H1 (cell line): ENCODE measurements around the gene EGFR. TPM values are rescaled to one million over a fixed set of nuclear protein-coding genes. Genes with fewer than 3 reads are reported as not detected.

Experiments
- CTCF ChIA-PET: fragments of 300-600 bp; sonication (Branson Sonifier 250); formaldehyde crosslinking; loops from one replicate; lab custom pipeline; 2021; ENCODE audit not compliant: partially characterized antibody; lab: Charles Lee
- POLR2A ChIA-PET: fragments of 300-600 bp; sonication (Branson Sonifier 250); formaldehyde crosslinking; loops from one replicate; lab custom pipeline; 2021; ENCODE audit warnings: inconsistent platforms; ENCODE audit not compliant: partially characterized antibody; lab: Charles Lee
- DNase-seq, 2 experiments: peaks; one replicate each; pipeline versions ENCODE4 v3.0.0 to v3.0.0-alpha.2; 2010 to 2022; ENCODE audit warnings: low spot score in 2 of 2, low read depth in 1 of 2, mixed read lengths in 1 of 2
- FAIRE-seq: peaks from 2 replicates; lab custom pipeline; 2011; peaks lifted over from hg19 to GRCh38; lab: Jason Lieb, UNC
- H2AFZ ChIP-seq: 2 replicates; pipeline ENCODE4 v1.8.1; 2012; ENCODE audit warnings: low read length, inconsistent platforms
- H2AK5ac ChIP-seq: 2 replicates; pipeline ENCODE4 v1.6.1; 2013; ENCODE audit warnings: low read depth, low read length
- H2BK120ac ChIP-seq: replicated peaks from 2 replicates; pipeline ENCODE3; 2013; ENCODE audit warnings: low read depth, low read length, inconsistent platforms
- H2BK12ac ChIP-seq: 2 replicates; pipeline ENCODE4 v1.6.1; 2013; ENCODE audit warnings: low read depth, low read length
- H2BK15ac ChIP-seq: 2 replicates; pipeline ENCODE4 v1.6.1; 2013; ENCODE audit warnings: low read length
- H2BK20ac ChIP-seq: 2 replicates; pipeline ENCODE4 v1.6.1; 2013; ENCODE audit warnings: low read length
- H2BK5ac ChIP-seq: 2 replicates; pipeline ENCODE4 v1.6.1; 2013; ENCODE audit warnings: low read depth, low read length
- H3K14ac ChIP-seq: 2 replicates; pipeline ENCODE4 v1.6.1; 2013; ENCODE audit warnings: inconsistent platforms; ENCODE audit not compliant: insufficient read length
- H3K18ac ChIP-seq: 2 replicates; pipeline ENCODE4 v1.6.1; 2013; ENCODE audit warnings: low read length; ENCODE audit errors: extremely low read depth
- H3K23ac ChIP-seq: 2 replicates; pipeline ENCODE4 v1.6.1; 2013; ENCODE audit warnings: inconsistent platforms; ENCODE audit not compliant: insufficient read length
- H3K23me2 ChIP-seq: 2 replicates; pipeline ENCODE4 v1.6.1; 2013; ENCODE audit warnings: low read depth, low read length
- H3K27ac ChIP-seq: 2 replicates; pipeline ENCODE4 v1.6.1; 2011; ENCODE audit warnings: low read depth, low read length, inconsistent platforms
- H3K27me3 ChIP-seq, 4 experiments: replicated peaks in 1 of 4; 1 replicate in 1 of 4; 2 replicates in 3 of 4; pipeline versions ENCODE4 v1.6.1 to v1.8.1; 2011 to 2013; ENCODE audit warnings: low read length in 3 of 4, mild to moderate bottlenecking in 3 of 4, inconsistent platforms in 2 of 4, mixed read lengths in 2 of 4, moderate library complexity in 1 of 4; ENCODE audit not compliant: control insufficient read depth in 3 of 4, insufficient read depth in 3 of 4; ENCODE audit errors: extremely low read depth in 1 of 4
- H3K36me3 ChIP-seq, 4 experiments: 2 replicates each; pipeline versions ENCODE4 v1.6.1 to v1.8.1; 2011 to 2013; ENCODE audit warnings: mild to moderate bottlenecking in 4 of 4, low read length in 3 of 4, moderate library complexity in 2 of 4, control low read depth in 1 of 4, inconsistent platforms in 1 of 4; ENCODE audit not compliant: insufficient read depth in 4 of 4, control insufficient read depth in 2 of 4
- H3K4ac ChIP-seq: replicated peaks from 2 replicates; pipeline ENCODE3; 2013; ENCODE audit warnings: low read length, low read depth, mixed read lengths, inconsistent platforms; ENCODE audit not compliant: insufficient read length
- H3K4me1 ChIP-seq, 4 experiments: replicated peaks in 1 of 4; 1 replicate in 1 of 4; 2 replicates in 3 of 4; pipeline versions ENCODE4 v1.6.1 to v1.8.1; 2011 to 2013; ENCODE audit warnings: low read length in 3 of 4, inconsistent platforms in 2 of 4, mixed read lengths in 1 of 4; ENCODE audit not compliant: insufficient read depth in 4 of 4, control insufficient read depth in 3 of 4
- H3K4me2 ChIP-seq, 2 experiments: 2 replicates each; pipeline versions ENCODE4 v1.6.1 to v1.8.1; 2011 to 2013; ENCODE audit warnings: low read depth in 2 of 2, low read length in 2 of 2, control low read depth in 1 of 2, inconsistent platforms in 1 of 2, mild to moderate bottlenecking in 1 of 2; ENCODE audit not compliant: insufficient read depth in 1 of 2
- H3K4me3 ChIP-seq, 4 experiments: fragments of 200-600, 300-600 bp in 1 of 4; sonication (generic), shearing (Covaris generic), sonication (Bioruptor Twin) in 1 of 4; 2 replicates each; pipeline versions ENCODE4 v1.5.1 to v1.8.1; 2011 to 2016; ENCODE audit warnings: low read length in 4 of 4, low read depth in 3 of 4, control low read depth in 2 of 4, inconsistent platforms in 2 of 4, mild to moderate bottlenecking in 2 of 4, mixed read lengths in 1 of 4, moderate library complexity in 1 of 4; ENCODE audit not compliant: insufficient read depth in 2 of 4; ENCODE audit errors: extremely low read depth in 1 of 4
- H3K56ac ChIP-seq: replicated peaks from 2 replicates; pipeline ENCODE3; 2013; ENCODE audit warnings: low read depth, mild to moderate bottlenecking, mixed read lengths, low read length, inconsistent platforms; ENCODE audit not compliant: insufficient read length
- H3K79me1 ChIP-seq: 2 replicates; pipeline ENCODE4 v1.6.1; 2013; ENCODE audit warnings: low read depth, low read length, control low read depth
- H3K79me2 ChIP-seq, 2 experiments: 2 replicates each; pipeline versions ENCODE4 v1.6.1 to v1.8.1; 2012 to 2013; ENCODE audit warnings: low read length in 2 of 2, mild to moderate bottlenecking in 2 of 2, inconsistent platforms in 1 of 2; ENCODE audit not compliant: insufficient read depth in 2 of 2, control insufficient read depth in 1 of 2
- H3K9ac ChIP-seq, 4 experiments: replicated peaks in 1 of 4; 1 replicate in 1 of 4; 2 replicates in 3 of 4; pipeline versions ENCODE4 v1.6.1 to v1.8.1; 2011 to 2013; ENCODE audit warnings: low read depth in 3 of 4, low read length in 3 of 4, control low read depth in 2 of 4, mild to moderate bottlenecking in 2 of 4, moderate library complexity in 2 of 4, inconsistent platforms in 1 of 4; ENCODE audit errors: extremely low read depth in 1 of 4
- H3K9me3 ChIP-seq, 2 experiments: 2 replicates each; pipeline versions ENCODE4 v1.6.1 to v1.8.1; 2012 to 2013; ENCODE audit warnings: mild to moderate bottlenecking in 2 of 2, moderate library complexity in 2 of 2, control low read depth in 1 of 2, inconsistent platforms in 1 of 2, low read depth in 1 of 2, low read length in 1 of 2, mixed read lengths in 1 of 2; ENCODE audit not compliant: insufficient read depth in 2 of 2
- H4K20me1 ChIP-seq, 2 experiments: replicated peaks in 1 of 2; 2 replicates each; pipeline versions ENCODE3 to v1.8.1; 2011 to 2013; ENCODE audit warnings: inconsistent platforms in 2 of 2, low read length in 2 of 2, mild to moderate bottlenecking in 1 of 2; ENCODE audit not compliant: insufficient read depth in 2 of 2, control insufficient read depth in 1 of 2
- H4K5ac ChIP-seq: 2 replicates; pipeline ENCODE4 v1.6.1; 2013; ENCODE audit warnings: low read length, low read depth, mixed read lengths, inconsistent platforms; ENCODE audit not compliant: insufficient read length
- H4K8ac ChIP-seq: 2 replicates; pipeline ENCODE4 v1.8.0; 2013; ENCODE audit warnings: mild to moderate bottlenecking, moderate library complexity, low read length, inconsistent platforms; ENCODE audit not compliant: insufficient read depth; ENCODE audit errors: extremely low read depth
- H4K91ac ChIP-seq: replicated peaks from 2 replicates; pipeline ENCODE3; 2013; ENCODE audit warnings: low read length, mixed read lengths, inconsistent platforms; ENCODE audit not compliant: insufficient read length
- WGBS, 2 experiments: shearing (Covaris generic) in 1 of 2; methylation state at CpG; one replicate each; pipeline versions ENCODE4 v1.1.6 to v1.1.7; 2013 to 2015; ENCODE audit warnings: low lambda C conversion rate in 2 of 2, mixed read lengths in 2 of 2, inconsistent platforms in 1 of 2, low coverage in 1 of 2, missing lambda C conversion rate in 1 of 2; ENCODE audit not compliant: insufficient replicate concordance in 2 of 2, insufficient coverage in 1 of 2, insufficient read length in 1 of 2; ENCODE audit errors: extremely low coverage in 1 of 2, missing lambda C conversion rate in 1 of 2; 5-methylcytosine and 5-hydroxymethylcytosine counted together
- polyA plus RNA-seq, 7 experiments: library from polyadenylated mRNA; depleted of rRNA in 3 of 7; stranded (reverse) in 5 of 7; unstranded in 2 of 7; fragments of >200 nt in 5 of 7; fragments of 200-250 nt in 2 of 7; gene quantifications; 1 replicate in 5 of 7; 2 replicates in 1 of 7; 4 replicates in 1 of 7; pipeline versions ENCODE4 v1.2.1 to v1.2.3, GENCODE V29; 2011 to 2013; ENCODE audit warnings: missing spikeins in 2 of 7, mixed read lengths in 2 of 7
- total RNA-seq: library from RNA; stranded (reverse); fragmentation: NEBNext Ultra II Directional; extraction: Animal tissue kit (Norgen Biotek cat#: 25700); gene quantifications from 2 replicates; pipeline ENCODE4 v1.2.1, GENCODE V29; 2021

The EGFR gene
- total and polyA plus RNA-seq, 2 of the 8 experiments (the other 6 are each of a cell fraction or from before 2014, with no cell fraction given): 1.9 to 5.8 TPM

- Histone ChIP-seq H3K79me2 (peaks cover 0 to 3% of the 10 kb centered on the region in 2 experiments; a peak in 1 of 4 replicates), H3K18ac (no peak overlapping the region), H4K91ac (no peak overlapping the region), H3K36me3 (peaks cover 0 to 2% (median 0%) of the 10 kb centered on the region in 4 experiments; a peak in 2 of 8 replicates), H3K14ac (no peak overlapping the region), H2BK15ac (no peak overlapping the region), H2BK20ac (no peak overlapping the region), H2AFZ (no peak overlapping the region), H3K4ac (no peak overlapping the region), H3K27ac (no peak overlapping the region), H3K4me1 (no peaks in the 10 kb centered on the region; a peak in 1 of 7 replicates), H4K5ac (no peak overlapping the region), H2AK5ac (no peak overlapping the region), H3K27me3 (no peaks in the 10 kb centered on the region), H4K20me1 (peaks cover 0 to 11% of the 10 kb centered on the region in 2 experiments), H3K9me3 (no peaks in the 10 kb centered on the region; a peak in 1 of 4 replicates), H3K23ac (no peak overlapping the region), H3K23me2 (peaks cover 12% of the 10 kb centered on the region; the same call in 1 of the 2 replicates), H2BK5ac (no peak overlapping the region), H4K8ac (no peak overlapping the region), H3K56ac (no peak overlapping the region), H3K79me1 (no peaks in the 10 kb centered on the region), H2BK12ac (no peak overlapping the region), H3K4me2 (no peak overlapping the region), H2BK120ac (no peak overlapping the region), H3K4me3 (no peak overlapping the region), H3K9ac (no peak overlapping the region)
- ChIA-PET POLR2A (no interaction called here), CTCF (no interaction called here)
- DNase-seq (no peak), FAIRE-seq (no peak)
- 86% methylated on average over 1 of the region's 1 CpG; no CpG with 5 or more reads in 1 of the 2 experiments for WGBS, 2 experiments
Measured at GRCh38 chr7:55199418-55199817, 180.6 kb downstream of the EGFR start.
